DOHH2 (cell line): ENCODE measurements around the gene CEP135.

Experiments used
- CTCF ChIP-seq: fragments of 200-600 bp; sonication (generic); IDR thresholded peaks from one replicate; pipeline ENCODE4 v1.5.1; 2014; ENCODE audit warnings: antibody characterized with exemption, mild to moderate bottlenecking, low read depth, low read length; ENCODE audit not compliant: poor library complexity, severe bottlenecking
- EZH2phosphoT487 ChIP-seq: fragments of 200-600 bp; sonication (generic); IDR thresholded peaks from 2 replicates; pipeline ENCODE4 v1.6.1; 2017; ENCODE audit warnings: borderline replicate concordance, mild to moderate bottlenecking, antibody characterized with exemption, low read length, moderate library complexity, mixed read lengths

- TF ChIP-seq CTCF (no peak), EZH2phosphoT487 (no peak)
Measured at GRCh38 chr4:55920571-55920970, 28.2 kb upstream of the CEP135 start.
